Thoracic aorta (tissue), 2 donors: ENCODE measurements around the gene KCNJ14. TPM values are rescaled to one million over a fixed set of nuclear protein-coding genes. Genes with fewer than 3 reads are reported as not detected.

Source experiments
- total RNA-seq, 2 donors: library from RNA; depleted of rRNA; stranded (reverse); fragments of >200 nt; gene quantifications; one replicate each; pipeline versions ENCODE4 v1.1.0 to v1.2.3, GENCODE V29; 2016

KCNJ14 gene
- total RNA-seq, 2 donors from 2014 or later = 0.27 to 1.2 TPM

Other genes starting within 250 kb of the KCNJ14 start
- gene CARD8, start 199.7 kb upstream of the KCNJ14 start, total RNA-seq = 10 to 100 TPM; 40.8 to 50.9 TPM
- under 1 TPM in 1 of 2 donors, not detected in 1; 0.27 TPM for gene ZNF114, start 185.5 kb upstream of the KCNJ14 start, total RNA-seq
- 10 to 100 TPM; 61.7 to 95.7 TPM for gene EMP3, start 130.0 kb upstream of the KCNJ14 start, total RNA-seq
- 10 to 100 TPM in 1 of 2 donors, 1 to 10 TPM in 1; 6.3 to 18.4 TPM for gene TMEM143, start 91.6 kb upstream of the KCNJ14 start, total RNA-seq
- not detected for gene SYNGR4, start 91.2 kb upstream of the KCNJ14 start, total RNA-seq
- 10 to 100 TPM; 65.6 to 79.9 TPM for gene KDELR1, start 64.0 kb upstream of the KCNJ14 start, total RNA-seq
- under 1 TPM in 1 of 2 donors, not detected in 1; 0.68 TPM for gene GRIN2D, start 61.9 kb upstream of the KCNJ14 start, total RNA-seq
- gene GRWD1, start 9.6 kb upstream of the KCNJ14 start, total RNA-seq = 10 to 100 TPM; 17.5 to 38.3 TPM
- 10 to 100 TPM; 50.6 to 79.4 TPM for gene CYTH2, start 13.8 kb downstream of the KCNJ14 start, total RNA-seq
- gene LMTK3, start 56.3 kb downstream of the KCNJ14 start, total RNA-seq = 1 to 10 TPM in 1 of 2 donors, under 1 TPM in 1; 0.41 to 4.5 TPM
- gene SULT2B1, start 96.6 kb downstream of the KCNJ14 start, total RNA-seq = not detected
- not detected for gene SPACA4, start 151.2 kb downstream of the KCNJ14 start, total RNA-seq
- 1 to 10 TPM in 1 of 2 donors, not detected in 1; 2.0 TPM for gene FAM83E, start 159.5 kb downstream of the KCNJ14 start, total RNA-seq
- gene RPL18, start 163.6 kb downstream of the KCNJ14 start, total RNA-seq = 1,000 to 10,000 TPM; 1,120 to 1,389 TPM
- gene SPHK2, start 163.9 kb downstream of the KCNJ14 start, total RNA-seq = 10 to 100 TPM; 16.2 to 49.0 TPM
- gene DBP, start 181.8 kb downstream of the KCNJ14 start, total RNA-seq = 10 to 100 TPM in 1 of 2 donors, 1 to 10 TPM in 1; 3.9 to 15.0 TPM
- gene CA11, start 190.6 kb downstream of the KCNJ14 start, total RNA-seq = 1 to 10 TPM; 3.0 to 4.6 TPM
- gene NTN5, start 217.4 kb downstream of the KCNJ14 start, total RNA-seq = 1 to 10 TPM in 1 of 2 donors, under 1 TPM in 1; 0.54 to 2.8 TPM
- 1 to 10 TPM in 1 of 2 donors, not detected in 1; 2.3 TPM for gene FUT2, start 240.4 kb downstream of the KCNJ14 start, total RNA-seq